ENCODE data around the gene KCTD16.

GRCh38 chr5:144427866-144428265 is 257.2 kb downstream of the KCTD16 start:
- TF ChIP-seq CTCF (IDR thresholded peaks at IDR 0.05; ENCODE audit: poor library complexity) = no peak
- no peak for TF ChIP-seq EZH2 (IDR thresholded peaks at IDR 0.05; ENCODE audit: borderline replicate concordance)
